MV-4-11 (cell line): ENCODE data around the gene AMD1.
"Not testable (repeated sequence)": the region's sequence is repeated elsewhere in the genome, so short reads cannot be mapped to it uniquely, and the experiment has no call there.

ENCODE experiments used
- DNase-seq: peaks from one replicate; lab custom pipeline; 2025; lab: John Stamatoyannopoulos, UW

AMD1 gene

DNA sequence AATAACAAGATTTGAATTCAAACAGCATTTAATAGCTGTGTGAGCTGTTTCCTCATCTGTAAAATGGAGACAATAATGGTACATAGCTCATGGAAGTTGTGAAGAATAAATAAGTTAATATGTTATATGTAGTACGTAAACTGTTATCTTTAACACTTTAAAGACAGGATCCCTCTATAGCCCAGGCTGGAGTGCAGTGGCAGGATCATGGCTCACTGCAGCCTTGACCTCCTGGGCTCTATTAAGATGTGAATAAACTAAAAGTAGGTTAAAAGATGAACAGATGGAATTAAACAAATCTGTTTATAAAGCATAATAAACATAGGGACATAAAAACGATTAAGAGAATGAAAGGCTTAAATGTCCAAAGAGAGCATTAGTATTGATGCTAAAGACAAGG lies 3.0 kb downstream of the AMD1 start:
- DNase-seq: no peak

DNA sequence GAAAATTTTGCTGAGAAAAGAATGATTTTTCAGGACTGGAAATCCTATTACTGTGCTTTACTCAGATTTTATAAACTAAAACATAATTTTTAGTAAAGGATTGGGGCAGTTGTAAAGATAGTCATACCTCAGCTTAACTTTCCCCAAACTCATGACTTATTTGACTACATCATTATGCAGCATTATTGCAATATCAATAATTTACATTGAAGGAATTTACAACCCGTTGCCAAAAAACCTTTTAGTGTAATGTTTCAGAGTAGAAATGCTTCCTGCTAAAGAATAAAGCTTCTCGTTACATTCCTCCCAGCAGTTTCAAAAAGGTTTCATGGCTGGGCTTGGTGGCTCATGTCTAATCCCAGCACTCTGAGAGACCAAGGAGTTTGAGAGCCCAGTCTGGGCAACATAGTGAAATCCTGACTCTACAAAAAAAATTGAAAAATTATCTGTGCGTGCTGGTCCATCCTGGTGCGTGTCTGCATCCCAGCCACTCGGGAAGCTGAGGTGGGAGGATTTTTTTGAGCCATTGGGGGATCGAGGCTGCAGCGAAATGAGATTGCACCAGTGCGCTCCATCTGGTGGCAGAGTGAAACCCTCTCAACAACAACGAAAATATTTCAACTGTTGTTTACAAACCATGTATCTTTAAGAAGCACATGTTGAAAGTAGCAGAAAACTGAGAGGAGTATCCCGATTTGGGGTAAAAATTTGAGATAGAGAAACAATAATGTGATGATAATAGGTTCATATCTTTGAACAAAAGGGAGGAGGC lies 4.4 kb downstream of the AMD1 start:
- DNase-seq: peak; percentile 23

DNA sequence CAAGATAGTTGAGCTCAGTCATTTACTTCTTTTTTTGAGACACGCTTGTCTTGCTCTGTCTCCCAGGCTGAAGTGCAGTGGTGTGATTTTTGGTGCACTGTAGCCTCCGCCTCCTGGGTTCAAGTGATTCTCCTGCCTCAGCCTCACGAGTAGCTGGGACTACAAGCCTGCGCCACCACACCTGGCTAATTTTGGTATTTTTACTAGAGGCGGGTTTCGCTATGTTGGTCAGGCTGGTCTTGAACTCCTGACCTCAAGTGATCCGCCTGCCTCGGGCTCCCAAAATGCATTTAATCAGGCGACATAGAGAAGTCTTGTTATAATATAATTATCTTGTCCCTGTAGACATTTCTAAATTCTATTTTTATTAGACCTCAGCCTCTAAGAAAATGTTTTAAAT lies 6.1 kb downstream of the AMD1 start:
- DNase-seq: no peak

DNA sequence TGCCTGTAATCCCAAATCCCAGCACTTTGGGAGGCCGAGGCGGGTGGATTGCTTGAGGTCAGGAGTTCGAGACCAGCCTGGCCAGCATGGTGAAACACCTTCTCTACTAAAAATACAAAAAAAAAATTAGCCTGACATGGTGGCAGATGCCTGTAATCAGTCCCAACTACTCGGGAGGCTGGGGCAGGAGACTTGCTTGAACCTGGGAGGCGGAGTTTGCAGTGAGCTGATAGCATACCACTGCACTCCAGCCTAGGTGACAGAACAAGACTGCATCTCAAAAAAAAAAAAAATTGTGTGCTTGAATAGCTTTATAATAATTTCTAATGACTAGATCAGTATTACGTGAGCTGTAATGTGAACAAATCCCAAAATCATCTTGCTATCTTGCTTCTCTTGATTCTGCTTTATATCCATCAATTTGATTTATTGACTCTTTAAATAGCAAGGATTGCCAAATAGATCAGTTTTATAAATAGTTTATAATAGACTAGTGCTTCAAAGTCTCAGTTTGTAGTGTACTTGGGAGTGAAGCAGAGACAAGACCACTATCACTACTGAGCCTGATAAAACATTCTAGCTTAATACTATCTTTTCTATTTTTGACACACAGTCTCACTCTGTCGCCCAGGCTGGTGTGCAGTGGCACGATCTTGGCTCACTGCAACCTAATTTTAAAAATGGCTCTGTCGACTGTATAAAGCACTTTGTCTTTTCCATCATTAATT lies 7.1 kb downstream of the AMD1 start:
- no peak for DNase-seq

DNA sequence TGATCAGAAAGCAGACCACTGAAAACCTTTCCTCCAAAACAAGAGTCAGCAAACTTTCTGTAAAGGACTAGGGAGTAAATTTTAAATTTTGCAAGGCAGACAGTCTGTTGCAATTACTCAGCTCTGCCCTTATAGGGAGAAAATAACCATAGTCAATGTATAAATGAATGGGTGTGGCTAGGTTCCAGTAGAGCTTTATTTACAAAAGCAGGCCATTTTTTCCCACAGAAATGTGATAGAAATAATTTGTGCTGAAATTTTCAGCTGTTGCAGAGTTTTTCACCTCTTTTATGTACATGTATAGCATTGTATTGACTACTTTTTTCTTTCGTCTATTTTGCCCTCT lies 7.7 kb downstream of the AMD1 start:
- no peak for DNase-seq

DNA sequence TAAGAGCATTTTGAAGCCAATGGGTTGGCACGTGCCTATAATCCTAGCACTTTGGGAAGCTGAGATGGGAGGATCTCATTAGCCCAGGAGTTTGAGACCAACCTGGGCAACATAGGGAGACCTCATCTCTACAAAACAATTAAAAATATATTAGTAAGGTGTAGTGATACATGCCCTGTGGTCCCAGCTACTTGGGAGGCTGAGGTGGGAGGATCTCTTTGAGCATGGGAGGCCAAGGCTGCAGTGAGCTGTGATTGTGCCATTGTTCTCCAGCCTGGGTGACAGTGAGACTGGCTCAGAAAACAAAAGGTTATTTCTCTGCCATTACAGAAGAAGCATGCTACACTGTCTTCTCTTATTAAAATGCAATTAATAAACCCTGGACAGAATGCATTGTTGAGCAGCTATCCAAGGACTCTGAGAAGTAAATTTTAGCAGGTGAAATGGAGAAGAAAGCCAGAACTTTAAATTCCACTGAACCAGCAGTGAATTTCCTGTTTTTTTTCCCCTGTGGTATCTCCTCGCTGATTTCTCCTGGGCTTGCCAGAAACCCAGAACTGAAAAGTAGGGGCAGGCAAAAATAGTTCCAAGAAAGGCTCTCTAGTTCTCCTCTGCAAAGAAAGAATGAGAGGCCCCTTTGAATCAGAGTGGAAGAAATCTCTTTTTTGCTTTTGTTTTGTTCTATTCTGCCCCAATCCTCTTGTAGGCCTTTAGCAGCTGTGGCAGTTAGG lies 8.4 kb downstream of the AMD1 start:
- DNase-seq: peak; percentile 6

DNA sequence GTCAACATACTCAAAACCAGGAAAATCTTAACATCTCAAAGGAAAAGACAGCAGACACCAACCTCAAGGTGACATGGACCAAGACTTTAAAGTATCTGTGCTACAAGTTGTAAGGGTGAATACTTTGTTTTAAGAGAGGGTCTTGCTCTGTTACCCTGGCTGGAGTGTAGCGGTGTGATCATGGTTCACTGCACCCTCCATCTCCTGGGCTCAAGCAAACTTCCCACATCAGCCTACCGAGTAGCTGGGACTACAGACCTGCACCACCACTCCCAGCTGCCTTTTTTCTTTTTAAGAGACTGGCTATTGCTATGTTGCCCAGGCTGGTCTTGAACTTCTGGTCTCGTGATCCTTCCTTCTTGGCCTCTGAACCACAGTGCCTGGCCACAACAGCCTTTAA lies 9.7 kb downstream of the AMD1 start:
- no peak for DNase-seq

DNA sequence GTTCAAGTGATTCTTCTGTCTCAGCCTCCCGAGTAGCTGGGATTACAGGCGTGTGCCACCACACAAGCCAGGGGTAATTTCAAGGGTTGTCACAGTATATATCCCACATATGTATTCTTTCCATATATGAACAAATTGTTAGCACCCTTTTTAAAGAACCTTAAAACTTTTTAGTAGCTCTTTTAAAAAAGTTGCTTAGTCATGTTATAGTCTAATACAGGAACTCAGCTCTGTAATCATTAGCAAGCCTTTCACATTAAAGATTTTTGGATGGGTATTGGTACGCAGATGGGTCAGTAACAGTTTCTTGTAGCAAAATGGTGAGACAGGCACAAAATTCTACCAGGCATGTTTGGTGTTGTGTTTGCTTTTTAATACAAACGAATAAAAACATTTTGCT lies 10.9 kb downstream of the AMD1 start:
- DNase-seq: no peak

DNA sequence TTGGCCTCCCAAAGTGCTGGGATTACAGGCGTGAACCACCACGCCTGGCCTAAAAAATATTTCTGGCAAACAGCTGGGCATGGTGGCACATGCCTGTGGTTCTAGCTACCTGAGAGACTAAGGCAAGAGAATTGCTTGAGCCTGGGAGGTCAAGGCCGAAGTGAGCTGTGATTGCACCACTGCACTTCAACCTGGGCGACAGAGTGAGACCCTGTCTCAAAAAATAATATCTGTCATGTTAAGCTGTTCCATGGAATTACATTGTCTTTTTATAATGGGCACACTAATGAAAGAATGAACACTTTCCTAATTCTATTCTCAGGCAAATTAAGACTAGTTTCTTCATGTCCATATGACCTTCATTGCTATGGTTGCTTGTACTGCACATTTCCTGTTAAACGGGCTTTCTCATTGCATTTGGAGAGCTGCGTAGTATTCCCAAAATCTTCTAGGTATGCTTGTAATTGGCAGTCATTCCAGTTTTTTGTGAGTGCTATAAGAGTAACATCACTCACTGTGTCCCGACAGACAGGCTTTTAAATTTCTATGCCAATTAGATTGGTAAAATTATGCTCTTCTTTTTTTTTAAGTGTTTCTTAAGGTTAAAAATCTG lies 12.1 kb downstream of the AMD1 start:
- no peak for DNase-seq

DNA sequence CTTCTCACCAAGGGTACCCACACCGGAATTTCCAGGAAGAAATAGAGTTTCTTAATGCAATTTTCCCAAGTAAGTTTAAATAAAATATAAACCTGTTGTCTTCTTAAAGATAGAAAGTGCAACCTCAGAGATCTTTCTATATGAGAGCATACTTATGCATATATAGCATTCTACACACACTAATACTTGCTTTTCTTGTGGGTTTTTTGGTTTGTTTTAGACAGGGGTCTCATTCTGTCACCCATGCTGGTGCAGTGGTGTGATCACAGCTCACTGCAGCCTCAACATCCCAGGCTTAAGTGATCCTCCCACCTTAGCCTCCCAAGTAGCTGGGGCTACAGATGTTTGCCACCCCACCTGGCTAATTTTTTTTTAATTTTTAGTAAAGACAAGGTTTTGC lies 15.7 kb downstream of the AMD1 start:
- no peak for DNase-seq

DNA sequence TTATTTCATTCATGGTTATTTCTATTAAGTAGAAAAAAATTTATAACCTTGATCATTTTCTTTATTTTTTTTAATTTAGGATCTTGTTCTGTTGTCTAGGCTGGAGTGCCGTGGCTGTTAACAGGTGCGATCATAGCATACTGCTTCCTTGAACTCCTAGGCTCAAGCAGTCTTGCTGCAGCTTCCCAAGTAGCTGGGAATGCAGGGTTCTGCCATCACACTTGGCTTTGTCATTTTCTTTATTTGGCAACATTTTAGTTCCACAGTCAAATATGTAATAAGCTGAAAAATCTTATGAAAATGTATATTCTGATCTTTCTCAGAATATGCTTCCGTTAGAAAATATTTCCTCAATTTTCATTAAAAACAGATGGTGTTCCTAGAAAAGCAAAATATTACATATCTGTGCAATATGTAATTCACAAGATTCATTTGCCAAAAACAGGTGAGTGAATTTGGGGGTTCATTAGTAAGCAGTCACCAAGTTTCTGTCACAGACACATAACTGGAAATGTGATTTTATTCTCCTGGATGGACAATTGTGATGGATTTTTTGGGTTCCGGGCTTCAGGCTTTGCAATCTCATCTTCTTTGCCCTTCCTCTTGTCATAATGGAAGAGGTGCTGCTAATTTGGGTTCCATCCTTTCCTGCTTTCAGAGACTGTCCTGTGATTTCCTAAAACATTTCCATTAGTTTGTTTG lies 21.5 kb downstream of the AMD1 start:
- no peak for DNase-seq

DNA sequence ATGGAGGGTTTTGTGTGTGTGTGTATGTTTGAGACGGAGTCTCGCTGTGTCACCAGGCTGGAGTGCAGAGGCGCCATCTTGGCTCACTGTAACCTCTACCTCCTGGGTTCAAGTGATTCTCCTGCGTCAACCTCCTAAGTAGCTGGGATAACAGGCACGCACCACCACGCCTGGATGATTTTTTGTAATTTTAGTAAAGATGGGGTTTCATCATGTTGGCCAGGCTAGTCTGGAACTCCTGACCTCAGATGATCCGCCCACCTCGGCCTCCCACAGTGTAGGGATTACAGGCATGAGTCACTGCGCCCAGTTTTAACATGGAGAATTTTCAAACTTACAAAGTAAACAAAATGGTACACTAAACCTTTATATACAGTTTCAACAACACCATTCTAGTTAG lies 22.8 kb downstream of the AMD1 start:
- DNase-seq: peak; percentile 28

DNA sequence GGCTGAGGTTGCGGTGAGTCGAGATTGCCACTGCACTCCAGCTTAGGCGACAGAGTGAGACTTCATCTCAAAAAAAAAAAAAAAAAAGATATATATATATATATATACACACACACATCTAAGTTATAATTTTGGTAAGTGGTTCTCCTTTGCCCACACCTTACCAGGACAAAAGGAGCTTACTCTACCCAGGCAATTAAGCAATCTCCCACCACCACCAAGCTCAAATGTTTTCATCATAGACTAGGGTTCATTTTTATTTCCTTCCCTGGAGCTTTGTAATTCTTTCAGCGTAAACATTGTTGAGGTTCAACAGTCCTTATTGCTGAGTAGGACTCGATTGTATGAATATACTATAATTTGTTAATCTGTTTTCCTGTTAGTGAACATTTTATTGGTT lies 23.5 kb downstream of the AMD1 start:
- no peak for DNase-seq

DNA sequence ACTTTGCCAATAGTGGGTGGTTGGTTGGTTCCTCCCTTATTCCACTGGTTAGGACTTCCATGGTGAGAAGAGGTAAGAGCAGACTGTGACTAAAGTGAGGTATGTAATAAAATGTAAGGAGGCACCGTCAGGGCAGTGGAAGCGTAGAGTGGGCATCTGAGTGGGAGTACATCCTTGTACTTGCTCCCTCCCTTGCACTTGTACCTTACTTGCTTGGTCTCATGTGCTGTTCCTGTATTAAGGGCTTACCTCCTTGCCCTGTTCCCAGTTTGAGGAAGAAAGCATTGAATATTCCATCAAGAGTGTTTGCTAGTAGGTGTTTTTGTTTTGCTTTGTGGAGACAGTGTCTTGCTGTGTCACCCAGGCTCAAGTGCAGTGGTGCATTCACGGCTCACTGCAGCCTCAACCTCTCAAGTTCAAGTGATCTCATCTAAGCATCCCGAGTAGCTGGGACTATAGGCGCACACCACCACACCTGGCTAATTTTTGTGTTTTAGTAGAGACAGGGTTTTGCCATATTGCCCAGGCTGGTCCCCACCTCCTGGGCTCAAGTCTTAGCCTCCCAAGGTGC lies 25.5 kb downstream of the AMD1 start:
- no peak for DNase-seq

DNA sequence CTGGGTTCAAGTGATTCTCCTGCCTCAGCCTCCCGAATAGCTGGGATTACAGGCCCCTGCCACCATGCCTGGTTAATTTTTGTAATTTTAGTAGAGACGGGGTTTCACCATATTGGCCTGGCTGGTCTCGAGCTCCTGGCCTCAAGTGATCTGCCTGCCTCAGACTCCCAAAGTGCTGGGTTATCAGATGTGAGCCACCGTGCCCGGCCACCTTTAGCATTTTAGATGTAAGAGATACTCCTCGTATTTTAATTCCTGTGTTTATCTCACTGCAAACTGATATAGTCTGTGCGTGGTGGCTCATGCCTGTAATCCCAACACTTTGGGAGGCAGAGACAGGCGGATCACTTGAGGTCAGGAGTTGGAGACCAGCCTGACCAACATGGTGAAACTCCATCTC lies 27.0 kb downstream of the AMD1 start:
- not testable (repeated sequence) for DNase-seq

DNA sequence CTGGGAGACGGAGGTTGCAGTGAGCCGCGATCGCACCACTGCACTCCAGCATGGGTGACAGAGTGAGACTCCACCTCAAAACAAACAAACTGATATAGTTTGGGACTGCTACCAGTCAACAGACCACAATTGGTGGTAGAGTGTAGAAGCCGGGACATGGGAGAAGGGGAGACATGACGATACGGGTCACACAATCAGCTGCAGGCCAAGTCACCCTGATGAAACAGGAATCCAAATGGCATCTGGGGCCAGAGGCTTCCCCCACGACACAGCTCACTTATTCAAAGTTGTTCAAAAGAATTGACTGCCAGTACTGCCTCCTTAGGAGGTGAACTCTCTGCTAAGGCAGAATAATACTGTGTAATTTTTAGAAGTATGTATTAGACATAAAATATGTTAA lies 27.5 kb downstream of the AMD1 start:
- peak; percentile 6 for DNase-seq

DNA sequence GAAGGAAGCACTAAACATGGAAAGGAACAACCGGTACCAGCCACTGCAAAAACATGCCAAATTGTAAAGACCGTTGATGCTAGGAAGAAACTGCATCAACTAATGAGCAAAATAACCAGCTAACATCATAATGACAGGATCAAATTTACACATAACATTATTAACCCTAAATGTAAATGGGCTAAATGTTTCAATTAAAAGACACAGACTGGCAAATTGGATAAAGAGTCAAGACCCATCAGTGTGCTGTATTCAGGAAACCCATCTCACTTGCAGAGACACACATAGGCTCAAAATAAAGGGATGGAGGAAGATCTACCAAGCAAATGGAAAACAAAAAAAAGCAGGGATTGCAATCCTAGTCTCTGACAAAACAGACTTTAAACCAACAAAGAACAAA lies 31.7 kb downstream of the AMD1 start:
- not testable (repeated sequence) for DNase-seq

DNA sequence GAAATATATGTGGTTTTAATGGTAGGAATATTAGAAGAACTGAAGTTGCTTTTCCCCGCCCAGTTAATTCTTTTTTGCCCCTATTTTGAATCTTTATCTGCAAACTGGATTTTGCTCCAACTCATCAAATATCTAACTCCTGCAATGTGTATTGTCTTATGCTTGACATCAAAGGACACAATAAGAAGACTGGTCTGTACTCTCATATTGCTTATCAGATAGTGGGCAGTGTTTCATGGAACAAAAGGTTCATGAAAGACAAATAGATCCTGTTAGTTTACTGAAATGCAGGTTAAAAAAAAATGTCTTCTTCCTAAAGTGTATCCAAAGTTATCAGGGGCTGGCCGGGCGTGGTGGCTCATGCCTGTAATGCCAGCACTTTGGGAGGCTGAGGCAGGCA lies 56.2 kb downstream of the AMD1 start:
- no peak for DNase-seq

DNA sequence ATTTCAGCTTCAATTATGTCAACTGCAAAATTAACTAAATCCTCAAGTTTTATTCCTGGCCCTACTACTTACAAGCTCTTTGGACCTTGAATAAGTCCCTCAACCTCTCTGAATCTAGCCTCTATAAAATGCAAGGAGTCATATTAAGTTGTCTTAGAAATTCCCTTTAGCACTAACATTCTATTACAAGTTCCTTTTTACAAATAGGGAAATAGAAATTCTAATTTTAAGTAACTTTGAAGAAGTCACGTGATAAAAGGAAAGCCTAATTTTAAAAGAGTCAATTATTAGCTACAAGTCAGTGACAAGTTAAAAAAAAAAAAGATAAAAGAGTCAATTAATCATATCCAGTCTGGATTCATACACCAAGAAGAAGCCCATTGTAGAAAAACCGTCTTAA lies 59.3 kb downstream of the AMD1 start:
- DNase-seq: no peak

DNA sequence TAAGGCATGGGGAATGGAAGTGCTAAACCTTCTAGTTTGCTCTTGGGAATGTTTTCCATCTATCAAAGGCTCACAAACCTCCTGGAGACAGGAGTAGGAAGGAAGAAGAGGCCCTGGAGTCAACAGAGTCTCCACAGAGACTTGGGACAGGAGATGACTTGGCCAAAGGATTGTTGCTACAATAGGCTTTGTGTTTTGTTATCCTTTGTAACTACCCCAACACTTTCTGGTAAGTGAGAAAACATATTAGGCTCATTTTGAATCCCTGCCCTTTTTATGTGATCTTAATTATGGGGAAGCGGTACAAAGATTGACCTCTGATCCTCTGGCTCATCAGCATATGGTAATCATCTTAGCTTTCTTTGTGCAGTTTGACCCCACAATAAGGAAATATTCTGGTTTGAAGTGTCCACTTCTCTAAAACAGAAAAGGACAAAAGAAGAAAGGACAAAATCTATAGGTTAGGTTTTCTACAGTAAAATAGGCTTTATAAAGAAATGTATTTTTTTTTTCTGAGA lies 59.9 kb downstream of the AMD1 start:
- DNase-seq: no peak

DNA sequence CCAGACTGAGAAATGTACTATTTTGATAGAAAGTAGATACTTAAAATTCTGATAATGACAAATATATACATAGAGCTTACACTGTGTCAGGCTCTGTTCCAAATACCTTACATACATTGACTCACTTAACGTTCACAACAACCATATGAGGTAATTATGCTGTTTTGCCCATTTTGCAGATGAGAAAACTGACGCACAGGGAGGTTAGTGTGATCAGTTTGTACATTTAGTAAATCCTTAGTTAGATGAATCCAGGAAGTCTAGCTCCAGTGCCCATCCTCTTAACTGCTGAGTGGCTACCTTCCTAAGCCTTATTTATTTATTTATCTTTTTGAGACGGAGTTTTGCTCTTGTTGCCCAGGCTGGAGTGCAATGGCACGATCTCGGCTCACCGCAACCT lies 60.6 kb downstream of the AMD1 start:
- no peak for DNase-seq

DNA sequence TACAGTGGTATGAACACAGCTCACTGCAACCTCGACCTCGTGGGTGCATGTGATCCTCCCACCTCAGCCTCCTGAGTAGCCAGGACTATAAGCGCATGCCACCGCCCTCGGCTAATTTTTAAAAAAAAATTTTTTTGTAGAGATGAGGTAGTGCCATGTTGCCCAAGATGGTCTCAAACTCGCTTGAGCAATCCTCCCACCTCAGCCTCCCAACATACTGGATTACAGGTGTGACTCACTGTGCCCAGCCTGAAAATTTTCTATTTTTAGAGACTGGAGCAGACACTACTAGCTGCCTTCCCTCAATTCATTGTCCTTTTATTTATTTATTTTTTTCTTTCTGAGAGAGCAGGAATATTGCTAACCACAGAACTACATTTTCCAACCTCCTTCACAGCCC lies 63.6 kb downstream of the AMD1 start:
- no peak for DNase-seq
